ENCODE results near the gene INF2. TPM values are rescaled to one million over a fixed set of nuclear protein-coding genes. Genes with fewer than 3 reads are reported as not detected.
"Not testable (repeated sequence)": the region's sequence is repeated elsewhere in the genome, so short reads cannot be mapped to it uniquely, and the experiment has no call there.

Gene INF2
- 21.6 and 40.7 TPM in 2 replicates for total RNA-seq (2014; rRNA removed; shearing (Covaris generic); ENCODE audit: low replicate concordance)

DNA sequence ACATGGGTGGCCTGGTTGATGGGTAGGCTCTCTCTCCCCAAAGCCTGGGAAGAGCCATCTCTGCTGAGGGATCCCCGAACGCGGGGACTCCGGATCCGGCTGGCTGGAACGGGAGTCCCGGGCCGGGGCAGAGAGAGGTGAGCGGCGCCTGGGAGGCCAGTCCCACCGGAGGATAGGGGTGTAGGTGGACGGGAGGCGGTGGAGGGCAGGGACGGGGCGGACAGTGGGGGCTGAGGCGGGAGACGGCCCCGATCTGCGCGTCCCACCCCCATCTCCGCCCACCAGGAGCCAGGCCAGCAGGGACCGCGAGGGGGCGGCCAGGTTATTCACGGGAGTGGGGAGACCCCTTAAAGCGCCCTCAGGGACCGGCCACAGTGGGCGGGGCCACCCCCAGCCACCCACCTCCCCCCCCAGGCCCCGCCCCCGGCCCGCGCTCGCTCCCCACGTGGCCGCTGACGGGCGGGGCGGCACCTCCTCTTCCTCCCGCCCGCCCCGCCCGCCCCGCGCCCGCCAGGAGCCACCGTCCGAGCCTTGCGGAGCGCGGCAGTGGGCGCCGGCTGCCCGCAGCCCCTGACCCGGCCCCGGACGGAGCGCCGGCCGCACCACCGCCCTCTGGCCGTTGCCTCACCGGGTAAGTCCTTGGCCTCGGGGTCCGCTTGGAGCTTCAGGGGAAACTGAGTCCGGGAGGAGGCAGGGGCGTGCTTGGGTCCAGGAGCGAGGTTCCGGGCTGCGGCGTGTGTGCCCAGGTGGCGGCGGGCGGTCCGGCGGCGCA lies at the start of gene INF2:
TSS of gene INF2 (plus strand) at position 510 of the 772 bp plus-strand sequence. CDS start 11,748 bp downstream, outside the sequence.
- DNase-seq (ENCODE audit: low read depth): peak; percentile 74
- in situ Hi-C loops (cut with HindIII; ENCODE audit: low pct_unique_long_range_greater_than_20kb, low sequenced_read_pairs): no loop called here

DNA sequence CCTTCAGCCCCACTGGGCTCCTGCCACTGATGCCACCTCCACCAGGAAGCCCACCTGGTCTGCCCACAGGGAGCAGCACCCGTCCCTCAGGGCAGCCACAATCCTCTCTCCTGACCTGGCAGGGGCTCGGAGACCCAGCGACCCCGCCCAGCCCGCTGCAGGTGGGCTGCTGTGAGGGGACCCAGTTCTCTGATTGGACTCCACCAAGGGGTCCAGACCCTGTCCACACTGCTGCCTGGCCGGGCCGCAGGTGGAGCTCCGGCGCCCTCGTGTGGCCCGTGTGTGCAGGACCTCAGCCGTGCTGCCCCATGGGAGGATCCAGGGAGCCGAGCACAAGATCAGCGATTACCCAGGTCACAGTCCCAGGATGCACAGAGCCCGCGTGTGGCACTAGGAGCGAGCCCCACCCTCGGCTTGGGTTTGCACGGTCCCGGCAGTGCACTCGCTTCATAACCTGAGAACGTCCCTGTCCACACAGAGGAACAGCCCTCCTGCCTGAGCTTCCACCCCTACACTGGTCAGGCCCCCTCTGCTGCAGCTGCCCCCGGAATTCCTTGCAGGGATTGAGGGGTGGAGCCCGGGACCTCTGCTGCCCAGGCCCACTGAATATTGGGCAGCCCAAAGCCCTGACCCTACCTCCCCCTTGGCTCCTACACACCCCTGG lies 49.4 kb upstream of the INF2 start:
- in situ Hi-C loops (cut with HindIII; ENCODE audit: low pct_unique_long_range_greater_than_20kb, low sequenced_read_pairs): no loop called here
- peak; percentile 27 for DNase-seq (ENCODE audit: low read depth)

DNA sequence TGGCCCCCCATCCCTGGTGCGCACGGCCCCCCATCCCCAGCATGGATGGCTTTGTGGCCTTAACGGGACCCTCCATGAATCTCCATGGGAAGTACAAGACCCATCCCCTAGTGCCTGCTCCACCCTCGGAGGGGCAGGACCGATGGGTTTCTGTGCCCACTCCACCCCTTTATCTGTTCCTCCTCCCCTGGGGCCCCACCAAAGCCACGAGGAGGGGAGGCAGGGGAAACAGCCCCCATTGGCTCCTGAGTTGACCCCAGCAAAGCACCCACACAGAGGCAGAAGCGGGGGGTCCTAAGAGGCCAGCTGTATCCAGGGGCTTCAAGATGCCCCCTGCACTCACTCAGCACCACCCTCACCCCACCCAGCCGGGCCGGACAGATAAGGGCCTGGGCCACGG lies 48.7 kb upstream of the INF2 start:
- DNase-seq (ENCODE audit: low read depth): no peak
- in situ Hi-C loops (cut with HindIII; ENCODE audit: low pct_unique_long_range_greater_than_20kb, low sequenced_read_pairs): no loop called here

DNA sequence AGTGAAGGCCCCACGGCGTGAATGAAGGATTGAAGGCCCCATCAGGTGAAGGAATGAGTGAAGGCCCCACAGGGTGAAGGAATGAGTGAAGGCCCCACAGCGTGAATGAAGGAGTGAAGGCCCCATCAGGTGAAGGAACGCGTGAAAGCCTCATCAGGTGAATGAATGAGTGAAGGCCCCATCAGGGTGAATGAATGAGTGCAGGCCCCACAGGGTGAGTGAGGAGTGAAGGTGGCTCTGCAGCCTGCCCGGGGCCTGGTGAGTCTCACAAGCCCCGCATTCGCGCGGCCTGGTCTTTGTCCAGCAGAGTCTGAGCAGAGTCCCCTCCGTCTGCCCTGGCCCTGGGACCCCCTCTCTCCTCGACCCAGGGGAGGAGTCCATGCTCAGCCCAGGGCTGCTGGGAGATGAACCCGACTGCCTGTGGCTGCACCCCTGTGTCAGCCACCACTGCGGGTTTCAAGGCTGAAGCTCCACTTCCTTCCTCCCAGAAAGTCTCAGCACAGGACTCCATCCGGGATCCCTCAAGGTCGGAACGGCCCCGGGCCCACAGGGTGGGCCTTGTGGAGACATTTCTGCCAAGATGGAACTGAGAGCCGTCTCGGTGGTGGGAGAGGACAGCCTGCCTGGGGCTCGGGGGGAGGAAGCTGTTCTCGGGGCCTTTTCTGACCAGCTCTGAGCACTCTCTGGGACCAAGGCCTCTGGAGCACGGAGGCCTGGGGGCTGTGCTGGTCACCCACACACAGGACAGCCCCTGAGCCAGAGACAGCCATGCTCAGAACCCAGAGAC lies 47.5 kb upstream of the INF2 start:
- in situ Hi-C loops (cut with HindIII; ENCODE audit: low pct_unique_long_range_greater_than_20kb, low sequenced_read_pairs): no loop called here

DNA sequence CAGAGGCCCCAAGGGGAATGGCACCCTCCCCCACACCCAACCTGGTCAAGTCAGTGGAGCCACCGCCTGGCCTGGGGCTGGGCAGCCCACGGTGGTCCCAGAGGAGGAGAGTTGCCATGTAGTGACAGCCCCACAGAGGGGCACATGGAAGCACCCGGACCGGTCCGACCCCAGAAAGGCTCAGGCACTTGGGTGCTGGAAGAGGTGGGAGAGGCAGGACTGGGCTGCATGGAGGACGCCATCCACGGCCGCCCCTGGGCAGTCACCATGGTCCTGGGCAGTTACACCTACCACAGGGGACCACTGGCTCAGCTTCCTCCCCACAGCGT lies 46.9 kb upstream of the INF2 start:
- DNase-seq (ENCODE audit: low read depth): no peak
- in situ Hi-C loops (cut with HindIII; ENCODE audit: low pct_unique_long_range_greater_than_20kb, low sequenced_read_pairs): no loop called here

More for the DNA sequence above, 47.5 kb upstream of the INF2 start:
- no peak for DNase-seq (ENCODE audit: low read depth)

DNA sequence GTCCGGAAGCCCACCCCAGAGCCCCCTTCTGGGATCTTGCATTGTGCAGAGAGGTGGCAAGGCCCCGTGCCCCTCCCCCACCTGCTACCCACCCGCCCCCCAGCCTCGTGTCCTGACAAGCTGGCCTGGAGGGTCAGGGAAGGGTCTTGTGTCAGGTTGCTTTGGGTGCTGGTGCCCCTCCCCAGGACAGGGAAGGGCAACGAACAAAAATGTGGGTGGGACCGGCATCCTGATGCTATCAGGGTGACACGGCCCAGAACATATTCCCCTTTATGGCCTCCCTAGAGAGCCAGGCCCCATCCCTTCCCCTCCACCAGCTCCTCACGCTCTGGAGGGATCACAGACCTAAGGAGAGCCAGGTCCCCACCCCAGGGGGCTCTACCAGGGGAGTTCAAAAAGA lies 46.1 kb upstream of the INF2 start:
- DNase-seq (ENCODE audit: low read depth): no peak
- in situ Hi-C loops (cut with HindIII; ENCODE audit: low pct_unique_long_range_greater_than_20kb, low sequenced_read_pairs): no loop called here

DNA sequence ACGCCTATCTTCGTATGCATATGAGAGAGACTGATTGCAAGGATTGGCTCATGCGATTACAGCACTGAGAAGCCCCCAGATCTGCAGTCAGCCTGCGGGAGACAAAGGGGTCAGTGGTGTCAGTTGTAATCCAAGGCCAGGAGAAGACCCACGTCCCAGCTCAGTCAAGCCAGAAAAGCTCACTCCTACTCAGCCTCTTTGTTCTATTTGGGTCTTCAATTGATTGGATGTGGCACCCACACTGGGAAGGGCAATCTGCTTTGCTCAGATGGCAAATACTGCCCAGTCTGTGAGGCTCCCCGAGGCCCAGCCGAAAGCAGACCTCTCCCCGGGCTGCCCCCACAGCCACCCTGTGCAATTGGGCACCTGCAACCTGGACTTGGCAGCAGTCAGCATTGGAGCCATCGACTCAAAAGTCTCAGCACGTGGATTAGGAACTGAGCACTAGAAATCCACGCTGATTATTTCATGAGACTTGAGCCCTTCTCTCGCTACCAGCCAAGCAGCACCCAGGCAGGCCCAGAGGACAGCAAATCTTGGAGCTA lies 45.3 kb upstream of the INF2 start:
- in situ Hi-C loops (cut with HindIII; ENCODE audit: low pct_unique_long_range_greater_than_20kb, low sequenced_read_pairs): no loop called here
- no peak for DNase-seq (ENCODE audit: low read depth)

DNA sequence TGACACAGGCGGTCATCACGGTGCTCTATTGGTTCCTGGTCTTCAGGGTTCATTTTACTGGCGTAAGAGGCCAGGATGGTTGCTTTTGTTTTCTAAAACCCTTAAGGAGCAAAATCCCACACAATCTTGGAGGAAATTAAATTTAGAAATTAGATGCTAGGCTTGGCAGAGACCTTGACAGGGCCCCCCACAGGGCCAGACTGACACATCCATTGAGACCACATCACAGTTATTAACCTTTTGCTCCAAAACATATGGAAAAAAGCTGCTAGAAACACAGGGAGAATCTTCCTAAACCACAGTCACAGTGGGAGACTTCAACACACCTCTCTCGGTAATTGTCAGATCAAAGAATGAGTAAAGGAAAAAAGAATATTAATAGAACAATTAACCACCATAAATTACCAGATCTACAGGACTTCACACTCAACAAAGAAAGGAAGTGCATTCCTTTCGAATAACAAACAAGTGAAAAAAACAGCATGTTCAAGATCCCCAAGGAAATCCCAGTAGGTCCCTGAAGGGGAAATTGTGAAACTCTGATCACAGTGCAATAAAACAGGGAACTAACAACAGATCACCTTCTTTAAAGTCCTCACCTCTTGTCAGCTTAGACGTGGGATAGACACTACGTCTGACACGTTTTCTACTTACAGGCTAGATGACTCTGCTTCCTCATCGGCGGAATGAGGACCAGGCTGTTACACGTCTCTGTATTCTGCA lies 44.6 kb upstream of the INF2 start:
- in situ Hi-C loops (cut with HindIII; ENCODE audit: low pct_unique_long_range_greater_than_20kb, low sequenced_read_pairs): no loop called here
- DNase-seq (ENCODE audit: low read depth): no peak

GRCh38 chr14:104647467-104648043 lies 41.9 kb upstream of the INF2 start:
- no peak for DNase-seq (ENCODE audit: low read depth)
- in situ Hi-C loops (cut with HindIII; ENCODE audit: low pct_unique_long_range_greater_than_20kb, low sequenced_read_pairs): no loop called here

- DNase-seq (ENCODE audit: low read depth): peak; percentile 39
- in situ Hi-C loops (cut with HindIII; ENCODE audit: low pct_unique_long_range_greater_than_20kb, low sequenced_read_pairs): no loop called here
Observed at GRCh38 chr14:104650057-104650980, 39.1 kb upstream of the INF2 start.

GRCh38 chr14:104650981-104651875 lies 38.2 kb upstream of the INF2 start:
- in situ Hi-C loops (cut with HindIII; ENCODE audit: low pct_unique_long_range_greater_than_20kb, low sequenced_read_pairs): no loop called here

GRCh38 chr14:104651876-104652260 lies 37.5 kb upstream of the INF2 start:
- in situ Hi-C loops (cut with HindIII; ENCODE audit: low pct_unique_long_range_greater_than_20kb, low sequenced_read_pairs): no loop called here
- DNase-seq (ENCODE audit: low read depth): no peak

More at GRCh38 chr14:104650981-104651875, 38.2 kb upstream of the INF2 start:
- no peak for DNase-seq (ENCODE audit: low read depth)

- in situ Hi-C loops (cut with HindIII; ENCODE audit: low pct_unique_long_range_greater_than_20kb, low sequenced_read_pairs): no loop called here
- DNase-seq (ENCODE audit: low read depth): no peak
Observed at GRCh38 chr14:104652386-104652785, 37.0 kb upstream of the INF2 start.

- in situ Hi-C loops (cut with HindIII; ENCODE audit: low pct_unique_long_range_greater_than_20kb, low sequenced_read_pairs); DNase-seq (ENCODE audit: low read depth): not testable (repeated sequence)
Observed at GRCh38 chr14:104653130-104653920, 36.1 kb upstream of the INF2 start.

GRCh38 chr14:104654119-104654518 lies 35.3 kb upstream of the INF2 start:
- in situ Hi-C loops (cut with HindIII; ENCODE audit: low pct_unique_long_range_greater_than_20kb, low sequenced_read_pairs): no loop called here
- no peak for DNase-seq (ENCODE audit: low read depth)
